ENCODE measurements around the gene HPSE2. TPM values are rescaled to one million over a fixed set of nuclear protein-coding genes. Genes with fewer than 3 reads are reported as not detected.

Gene HPSE2
- total RNA-seq, 4 donors from 2014 or later, result 1.1 TPM; not detected in 3

GRCh38 chr10:98917828-98918227 is 317.8 kb downstream of the HPSE2 start:
- DNase-seq (no peak), ATAC-seq (no peak)
- intact Hi-C loops (cut with DNase I; ENCODE audit: low total_unique reads), result no loop called here
- no peaks in the 10 kb centered on the region for H3K36me3 ChIP-seq
- H3K27ac ChIP-seq, result no peak overlapping the region
- H3K4me1 ChIP-seq, result no peaks in the 10 kb centered on the region
- in situ Hi-C loops (cut with MboI; ENCODE audit: low sequenced_read_pairs in 4 of 4), result no loop called here
- no peak for TF ChIP-seq POLR2A (IDR thresholded peaks at IDR 0.05)
- TF ChIP-seq, protein P1, sequence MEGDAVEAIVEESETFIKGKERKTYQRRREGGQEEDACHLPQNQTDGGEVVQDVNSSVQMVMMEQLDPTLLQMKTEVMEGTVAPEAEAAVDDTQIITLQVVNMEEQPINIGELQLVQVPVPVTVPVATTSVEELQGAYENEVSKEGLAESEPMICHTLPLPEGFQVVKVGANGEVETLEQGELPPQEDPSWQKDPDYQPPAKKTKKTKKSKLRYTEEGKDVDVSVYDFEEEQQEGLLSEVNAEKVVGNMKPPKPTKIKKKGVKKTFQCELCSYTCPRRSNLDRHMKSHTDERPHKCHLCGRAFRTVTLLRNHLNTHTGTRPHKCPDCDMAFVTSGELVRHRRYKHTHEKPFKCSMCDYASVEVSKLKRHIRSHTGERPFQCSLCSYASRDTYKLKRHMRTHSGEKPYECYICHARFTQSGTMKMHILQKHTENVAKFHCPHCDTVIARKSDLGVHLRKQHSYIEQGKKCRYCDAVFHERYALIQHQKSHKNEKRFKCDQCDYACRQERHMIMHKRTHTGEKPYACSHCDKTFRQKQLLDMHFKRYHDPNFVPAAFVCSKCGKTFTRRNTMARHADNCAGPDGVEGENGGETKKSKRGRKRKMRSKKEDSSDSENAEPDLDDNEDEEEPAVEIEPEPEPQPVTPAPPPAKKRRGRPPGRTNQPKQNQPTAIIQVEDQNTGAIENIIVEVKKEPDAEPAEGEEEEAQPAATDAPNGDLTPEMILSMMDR (IDR thresholded peaks at IDR 0.05 in 4 of 5, conservative IDR thresholded peaks at IDR 0.05 in 1 of 5), result no peak
- H3K27me3 ChIP-seq, result no peaks in the 10 kb centered on the region
- H3K9me3 ChIP-seq, result no peaks in the 10 kb centered on the region
- H3K4me3 ChIP-seq, result no peak overlapping the region

DNA sequence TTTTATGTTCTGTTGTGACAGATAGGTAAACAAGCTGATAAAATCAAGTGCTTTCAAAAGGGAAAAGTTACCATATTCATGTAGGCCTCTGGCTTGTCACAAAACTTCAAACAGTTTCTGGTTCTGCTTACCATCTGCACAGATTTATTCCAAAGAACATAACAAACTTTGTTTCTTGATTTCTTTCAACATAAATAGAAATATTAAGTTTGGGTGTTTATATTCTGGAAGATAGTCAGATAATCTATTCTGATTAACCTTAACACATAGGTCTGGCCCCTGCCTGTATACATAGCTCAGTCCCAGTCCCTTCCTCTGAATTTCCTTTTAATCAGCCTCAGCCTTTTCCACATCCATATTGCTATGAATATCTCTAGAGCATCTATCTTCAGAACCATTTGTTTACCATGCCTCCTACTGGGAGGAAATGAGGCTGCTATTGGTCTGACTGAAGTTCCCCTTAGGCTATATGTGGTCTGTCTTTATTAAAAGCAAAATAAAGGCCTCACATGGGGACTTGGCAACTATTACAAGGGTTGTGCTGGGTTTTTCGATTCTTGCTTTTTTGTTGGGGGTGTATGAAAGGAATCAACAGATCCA is 319.0 kb downstream of the HPSE2 start:
- no peak overlapping the region for H3K27ac ChIP-seq

DNA sequence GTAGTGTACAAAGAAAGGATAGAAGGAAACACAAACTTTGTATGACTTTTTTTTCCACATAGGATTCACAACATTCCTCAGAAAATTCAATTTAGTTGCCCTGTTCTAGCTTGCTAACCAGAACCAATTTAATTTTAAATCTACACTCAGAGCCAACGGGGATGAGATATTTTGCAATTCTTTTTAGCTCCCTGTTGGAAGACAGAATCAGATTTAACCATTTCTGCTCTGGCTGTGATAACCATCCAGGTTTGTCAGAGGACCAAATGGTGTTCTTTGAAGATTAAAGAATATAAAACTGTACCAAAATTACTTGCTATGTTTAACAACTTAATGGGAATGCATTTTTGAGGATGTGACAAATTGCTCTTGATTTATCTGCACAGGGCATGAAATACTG is 319.7 kb downstream of the HPSE2 start:
- no peaks in the 10 kb centered on the region for H3K27me3 ChIP-seq
- ATAC-seq, result no peak
- no peak overlapping the region for H3K4me3 ChIP-seq
- in situ Hi-C loops (cut with MboI; ENCODE audit: low sequenced_read_pairs in 4 of 4) (no loop called here), intact Hi-C loops (cut with DNase I; ENCODE audit: low total_unique reads) (no loop called here)
- no peaks in the 10 kb centered on the region for H3K36me3 ChIP-seq
- no peak overlapping the region for H3K27ac ChIP-seq
- TF ChIP-seq, protein P1 (IDR thresholded peaks at IDR 0.05 in 4 of 5, conservative IDR thresholded peaks at IDR 0.05 in 1 of 5), result no peak
- TF ChIP-seq POLR2A (IDR thresholded peaks at IDR 0.05), result no peak
- H3K4me1 ChIP-seq, result no peaks in the 10 kb centered on the region
- no peaks in the 10 kb centered on the region for H3K9me3 ChIP-seq
- DNase-seq, result no peak

More for the DNA sequence above, 319.0 kb downstream of the HPSE2 start:
- H3K36me3 ChIP-seq, result no peaks in the 10 kb centered on the region
- H3K27me3 ChIP-seq, result no peaks in the 10 kb centered on the region
- ATAC-seq (no peak), DNase-seq (no peak)
- H3K4me3 ChIP-seq, result no peak overlapping the region
- no peaks in the 10 kb centered on the region for H3K9me3 ChIP-seq
- intact Hi-C loops (cut with DNase I; ENCODE audit: low total_unique reads) (no loop called here), in situ Hi-C loops (cut with MboI; ENCODE audit: low sequenced_read_pairs in 4 of 4) (no loop called here)
- no peaks in the 10 kb centered on the region for H3K4me1 ChIP-seq
- no peak for TF ChIP-seq POLR2A (IDR thresholded peaks at IDR 0.05)
- TF ChIP-seq, protein P1 (IDR thresholded peaks at IDR 0.05 in 4 of 5, conservative IDR thresholded peaks at IDR 0.05 in 1 of 5), result no peak

DNA sequence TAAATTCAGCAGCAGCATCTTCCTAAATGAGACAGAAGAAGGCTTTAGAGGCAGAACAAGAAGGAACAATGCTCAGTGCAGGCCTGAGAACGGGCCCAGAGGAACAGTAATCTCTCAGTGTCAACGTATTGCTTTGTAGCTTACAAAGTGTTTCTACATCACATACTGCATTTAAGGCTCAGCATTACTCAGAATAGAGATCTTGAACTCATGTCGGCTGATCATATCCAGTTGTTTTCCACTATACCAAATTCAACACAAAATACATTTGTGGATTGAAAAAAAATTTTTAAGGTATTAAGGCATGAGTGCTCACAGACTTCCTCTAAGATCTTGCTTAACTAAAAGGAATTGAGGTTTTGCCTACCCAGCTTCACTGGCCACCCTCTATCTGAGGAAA is 325.1 kb downstream of the HPSE2 start:
- no peaks in the 10 kb centered on the region for H3K4me1 ChIP-seq
- in situ Hi-C loops (cut with MboI; ENCODE audit: low sequenced_read_pairs in 4 of 4), result no loop called here
- DNase-seq, result no peak
- intact Hi-C loops (cut with DNase I; ENCODE audit: low total_unique reads), result no loop called here
- no peaks in the 10 kb centered on the region for H3K27me3 ChIP-seq
- no peak for ATAC-seq
- H3K27ac ChIP-seq, result no peak overlapping the region
- no peaks in the 10 kb centered on the region for H3K36me3 ChIP-seq
- TF ChIP-seq, protein P1 (IDR thresholded peaks at IDR 0.05 in 4 of 5, conservative IDR thresholded peaks at IDR 0.05 in 1 of 5), result no peak
- TF ChIP-seq POLR2A (IDR thresholded peaks at IDR 0.05), result no peak
- no peak overlapping the region for H3K4me3 ChIP-seq
- H3K9me3 ChIP-seq, result no peaks in the 10 kb centered on the region

DNA sequence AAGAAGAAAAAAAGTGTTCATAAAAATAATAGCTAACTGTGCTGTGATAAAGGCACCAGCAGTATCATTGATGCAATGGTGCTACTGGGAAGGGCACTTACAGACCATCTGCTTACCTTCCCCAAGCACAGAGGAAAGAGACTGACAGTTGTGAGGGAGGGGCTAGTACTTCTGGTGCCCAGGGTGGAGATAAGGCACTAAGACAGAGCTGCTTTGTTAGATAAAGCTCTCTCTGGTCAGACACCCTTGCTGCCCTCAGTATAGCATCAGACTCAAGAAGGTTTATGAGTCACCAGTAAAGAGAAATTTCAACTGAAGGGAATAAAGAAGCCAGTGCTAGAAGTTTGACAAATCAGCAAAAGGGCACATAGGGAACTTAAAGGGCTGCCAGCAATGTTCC is 325.6 kb downstream of the HPSE2 start:
- DNase-seq, result no peak
- TF ChIP-seq POLR2A (IDR thresholded peaks at IDR 0.05), result no peak
- TF ChIP-seq, protein P1 (IDR thresholded peaks at IDR 0.05 in 4 of 5, conservative IDR thresholded peaks at IDR 0.05 in 1 of 5), result no peak
- in situ Hi-C loops (cut with MboI; ENCODE audit: low sequenced_read_pairs in 4 of 4) (no loop called here), intact Hi-C loops (cut with DNase I; ENCODE audit: low total_unique reads) (no loop called here)
- Histone ChIP-seq H3K9me3 (no peaks in the 10 kb centered on the region), H3K4me3 (no peak overlapping the region), H3K4me1 (no peaks in the 10 kb centered on the region), H3K36me3 (no peaks in the 10 kb centered on the region), H3K27me3 (no peaks in the 10 kb centered on the region), H3K27ac (no peak overlapping the region)
- no peak for ATAC-seq

Measured in gastrocnemius medialis (tissue), 4 donors.